ENCODE measurements around the gene TGOLN2.
"Not testable (repeated sequence)": the region's sequence is repeated elsewhere in the genome, so short reads cannot be mapped to it uniquely, and the experiment has no call there.

The TGOLN2 gene

DNA sequence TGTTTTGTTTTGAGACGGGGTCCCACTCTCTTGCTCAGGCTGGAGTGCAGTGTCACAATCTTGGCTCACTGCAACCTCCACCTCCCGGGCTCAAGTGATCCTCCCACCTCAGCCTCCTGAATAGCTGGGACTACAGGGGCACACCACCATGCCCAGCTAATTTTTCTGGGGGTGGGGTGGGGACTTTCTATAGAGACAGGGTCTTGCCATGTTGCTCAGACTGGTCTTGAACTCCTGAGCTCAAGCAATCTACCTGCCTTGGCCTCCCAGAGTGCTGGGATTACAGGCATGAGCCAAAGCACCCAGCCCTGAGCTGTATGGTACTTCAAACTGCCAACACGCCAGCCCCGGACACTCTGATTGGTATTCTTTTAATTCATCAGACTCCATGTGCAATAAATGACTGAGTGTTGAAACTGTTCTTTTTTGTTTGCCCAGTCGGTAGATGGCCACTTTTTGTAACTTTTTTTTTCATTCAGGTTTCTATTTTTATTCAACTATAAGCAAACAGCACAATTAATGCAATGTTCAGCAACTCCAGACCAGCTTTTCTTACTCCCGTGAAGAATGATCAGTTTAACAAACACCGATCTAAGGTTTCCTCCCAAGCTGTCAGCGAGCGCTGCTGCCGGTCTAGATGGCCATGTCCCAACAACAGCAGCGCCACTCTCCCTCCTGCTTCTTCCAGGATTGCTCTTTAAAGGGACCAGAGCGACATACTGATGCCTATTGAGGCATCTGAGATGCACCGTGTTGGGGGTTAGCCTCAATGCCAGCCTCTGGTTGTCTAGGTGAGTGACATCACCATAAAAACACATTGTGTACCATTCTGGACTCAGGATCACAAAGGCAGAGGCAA lies 12.5 kb upstream of the TGOLN2 start:
- no peak for DNase-seq (ENCODE audit: low spot score)

GRCh38 chr2:85334928-85335327 lies 7.1 kb upstream of the TGOLN2 start:
- DNase-seq (ENCODE audit: low spot score): no peak

DNA sequence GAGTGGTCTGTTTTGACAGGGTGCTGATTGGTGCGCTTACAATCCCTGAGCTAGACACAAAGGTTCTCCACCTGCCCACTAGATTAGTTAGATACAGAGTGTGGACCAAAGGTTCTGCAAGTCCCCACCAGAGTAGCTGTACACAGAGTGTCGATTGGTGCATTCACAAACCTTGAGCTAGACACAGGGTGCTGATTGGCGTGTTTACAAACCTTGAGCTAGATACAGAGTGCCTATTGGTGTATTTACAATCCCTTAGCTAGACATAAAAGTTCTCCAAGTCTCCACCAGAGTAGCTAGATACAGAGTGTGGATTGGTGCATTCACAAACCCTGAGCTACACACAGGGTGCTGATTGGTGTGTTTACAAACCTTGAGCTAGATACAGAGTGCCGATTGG lies 6.1 kb upstream of the TGOLN2 start:
- not testable (repeated sequence) for DNase-seq (ENCODE audit: low spot score)

GRCh38 chr2:85330839-85331636 lies 3.2 kb upstream of the TGOLN2 start:
- no peak for DNase-seq (ENCODE audit: low spot score)

DNA sequence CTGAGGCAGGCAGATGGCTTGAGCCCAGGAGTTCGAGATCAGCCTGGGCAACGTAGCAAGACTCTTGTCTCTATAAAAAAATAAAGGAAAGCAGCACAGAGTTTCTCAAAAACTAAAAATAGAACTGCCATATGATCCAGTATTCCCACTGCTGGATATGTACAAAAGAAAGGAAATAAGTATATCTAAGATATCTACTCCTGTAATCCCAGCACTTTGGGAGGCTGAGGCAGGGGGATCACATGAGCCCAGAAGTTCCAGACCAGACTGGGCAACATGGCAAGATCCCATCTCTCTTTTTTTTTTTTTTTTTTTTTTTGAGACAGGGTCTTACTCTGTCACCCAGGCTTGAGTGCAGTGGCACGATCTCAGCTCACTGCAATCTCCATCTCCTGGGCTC lies 1.9 kb upstream of the TGOLN2 start:
- DNase-seq (ENCODE audit: low spot score): not testable (repeated sequence)

DNA sequence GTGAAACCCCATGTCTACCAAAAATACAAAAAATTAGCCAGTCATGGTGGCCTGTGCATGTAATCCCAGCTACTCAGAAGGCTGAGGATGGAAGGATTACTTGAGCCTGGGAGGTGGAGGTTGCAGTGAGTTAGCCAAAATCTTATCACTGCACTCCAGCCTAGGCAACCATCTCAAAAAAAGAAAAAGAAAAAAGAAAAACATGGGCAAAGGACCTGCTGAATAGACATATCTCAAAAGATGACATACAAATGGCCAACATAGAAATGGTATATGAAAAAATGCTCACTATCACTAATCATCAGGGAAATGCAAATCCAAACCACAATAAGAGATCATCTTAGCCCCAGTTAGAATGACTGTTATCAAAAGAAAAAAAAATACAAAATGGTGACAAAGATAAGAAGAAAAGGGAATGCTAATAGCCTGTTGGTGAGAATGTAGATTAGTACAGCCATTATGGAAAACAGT lies 1.4 kb upstream of the TGOLN2 start:
- no peak for DNase-seq (ENCODE audit: low spot score)

GRCh38 chr2:85327160-85327821 lies 498 bp downstream of the TGOLN2 start:
- DNase-seq (ENCODE audit: low spot score): peak; percentile 26

GRCh38 chr2:85326406-85327159 lies 1.2 kb downstream of the TGOLN2 start:
- DNase-seq (ENCODE audit: low spot score): peak; percentile 48

DNA sequence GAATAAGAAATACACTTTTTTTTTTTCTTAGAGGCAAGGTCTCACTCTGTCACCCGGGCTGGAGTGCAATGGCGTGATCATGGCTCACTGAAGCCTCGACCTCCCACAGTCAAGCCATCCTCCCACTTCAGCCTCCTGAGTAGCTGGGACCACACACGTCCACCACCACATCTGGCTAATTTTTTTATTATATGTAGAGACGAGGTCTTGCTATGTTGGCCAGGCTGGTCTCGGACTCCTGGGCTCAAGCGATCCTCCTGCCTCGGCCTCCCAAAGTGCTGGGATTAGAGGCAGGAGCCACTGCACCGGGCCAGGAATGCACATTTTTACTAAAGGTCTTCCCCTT lies 2.4 kb downstream of the TGOLN2 start:
- DNase-seq (ENCODE audit: low spot score): no peak

- DNase-seq (ENCODE audit: low spot score): no peak
Measured at GRCh38 chr2:85324639-85325465, 2.9 kb downstream of the TGOLN2 start.

DNA sequence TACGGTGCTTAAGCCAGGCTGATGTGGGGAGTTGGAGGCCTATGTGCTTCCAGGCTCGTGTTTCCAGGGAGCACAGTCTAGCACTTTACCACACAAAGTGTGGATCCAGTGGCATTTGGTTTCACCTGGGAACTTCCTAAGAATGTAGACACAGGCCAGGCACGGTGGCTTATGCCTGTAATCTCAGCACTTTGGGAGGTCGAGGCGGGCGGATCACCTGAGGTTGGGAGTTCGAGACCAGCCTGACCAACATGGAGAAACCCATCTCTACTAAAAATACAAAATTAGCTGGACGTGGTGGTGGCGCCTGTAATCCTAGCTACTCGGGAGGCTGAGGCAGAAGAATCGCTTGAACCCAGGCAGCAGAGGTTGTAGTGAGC lies 3.8 kb downstream of the TGOLN2 start:
- not testable (repeated sequence) for DNase-seq (ENCODE audit: low spot score)

DNA sequence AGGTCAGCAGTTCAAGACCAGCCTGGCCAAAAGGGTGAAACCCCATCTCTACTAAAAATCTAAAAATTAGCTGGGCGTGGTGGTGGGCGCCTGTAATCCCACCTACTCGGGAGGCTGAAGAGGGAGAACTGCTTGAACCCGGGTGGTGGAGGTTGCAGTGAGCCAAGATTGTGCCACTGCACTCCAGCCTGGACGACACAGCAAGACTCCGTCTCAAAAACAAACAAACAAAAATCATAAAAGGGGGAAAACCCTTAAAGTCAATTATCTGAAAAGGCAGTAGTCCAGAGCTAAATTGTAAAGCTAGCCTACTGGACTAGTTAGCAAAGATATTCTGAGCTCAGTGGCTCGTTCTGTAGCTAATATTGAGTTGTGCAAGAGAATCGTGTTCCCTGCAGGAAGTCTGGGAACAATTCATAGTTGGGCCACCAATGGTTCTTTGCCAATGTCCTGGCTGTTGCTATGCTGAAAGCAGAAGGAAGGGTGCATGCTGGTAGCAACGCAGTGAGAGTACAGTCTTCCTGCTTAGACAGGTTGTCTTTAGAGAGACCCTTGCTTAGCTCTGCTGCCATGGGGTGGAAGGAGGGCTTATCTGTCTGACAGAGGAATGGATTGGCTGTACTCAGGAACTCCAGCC lies 4.3 kb downstream of the TGOLN2 start:
- DNase-seq (ENCODE audit: low spot score): no peak

DNA sequence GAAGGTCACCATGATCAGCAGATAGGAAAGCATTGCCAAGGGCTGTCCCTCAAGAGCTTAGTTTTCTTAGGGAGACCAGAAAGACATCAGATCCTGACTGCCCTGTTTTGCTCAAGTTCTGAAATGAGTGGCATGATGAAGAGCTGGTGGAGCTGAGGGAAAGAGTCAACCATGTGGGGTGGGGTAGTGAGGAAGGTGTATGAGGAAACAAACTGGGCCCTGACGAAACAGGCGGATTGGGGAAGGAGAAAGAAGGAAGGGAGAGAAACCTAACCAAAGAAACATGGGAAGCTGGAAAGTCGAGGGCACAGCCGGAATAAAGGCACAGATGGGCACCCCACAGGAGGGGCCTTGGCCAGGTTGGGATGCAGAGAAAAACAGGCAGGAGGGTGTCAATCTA lies 8.0 kb downstream of the TGOLN2 start:
- no peak for DNase-seq (ENCODE audit: low spot score)

DNA sequence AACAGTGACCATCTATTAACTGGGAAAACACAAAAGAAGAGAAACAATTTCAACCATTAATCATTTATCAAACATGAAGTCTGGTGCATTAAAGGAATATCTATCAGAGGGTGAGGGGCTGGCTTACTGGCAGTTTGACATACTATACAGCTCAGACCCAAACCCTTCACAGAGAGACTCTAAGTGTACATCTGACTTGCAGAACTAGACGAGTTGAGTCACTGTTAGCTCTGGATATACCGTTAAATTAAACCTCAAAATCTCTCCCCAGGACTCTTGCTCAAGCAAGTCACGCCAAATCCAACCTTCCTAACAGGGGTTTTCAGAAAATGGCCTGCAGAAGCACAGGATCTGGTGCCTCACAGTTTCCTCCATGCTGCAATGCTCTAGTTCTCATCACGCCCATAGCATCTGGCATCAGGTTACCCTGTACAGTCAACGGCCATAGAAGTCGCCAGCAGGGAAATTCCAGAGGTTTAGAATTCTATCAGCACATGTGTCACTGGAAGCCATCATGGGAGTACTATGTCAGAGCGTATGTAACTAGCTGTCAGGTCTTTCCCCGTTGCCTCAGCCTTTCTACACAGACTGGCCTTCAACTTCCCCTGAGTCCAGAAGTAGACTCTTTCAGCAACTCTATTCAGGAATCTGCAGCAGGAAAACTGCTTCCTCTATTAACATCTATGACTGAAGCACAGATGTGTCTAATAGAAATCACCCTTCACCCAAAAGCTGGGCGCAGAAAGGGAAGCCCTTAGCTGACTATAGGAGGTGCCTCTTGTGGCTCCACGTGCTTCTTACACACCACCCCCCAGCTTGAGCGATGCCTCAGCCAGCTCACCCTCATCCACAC lies 9.3 kb downstream of the TGOLN2 start:
- DNase-seq (ENCODE audit: low spot score): no peak

- not testable (repeated sequence) for DNase-seq (ENCODE audit: low spot score)
Measured at GRCh38 chr2:85315921-85316320, 11.9 kb downstream of the TGOLN2 start.

GRCh38 chr2:85314884-85315242 lies 12.9 kb downstream of the TGOLN2 start:
- DNase-seq (ENCODE audit: low spot score): no peak

DNA sequence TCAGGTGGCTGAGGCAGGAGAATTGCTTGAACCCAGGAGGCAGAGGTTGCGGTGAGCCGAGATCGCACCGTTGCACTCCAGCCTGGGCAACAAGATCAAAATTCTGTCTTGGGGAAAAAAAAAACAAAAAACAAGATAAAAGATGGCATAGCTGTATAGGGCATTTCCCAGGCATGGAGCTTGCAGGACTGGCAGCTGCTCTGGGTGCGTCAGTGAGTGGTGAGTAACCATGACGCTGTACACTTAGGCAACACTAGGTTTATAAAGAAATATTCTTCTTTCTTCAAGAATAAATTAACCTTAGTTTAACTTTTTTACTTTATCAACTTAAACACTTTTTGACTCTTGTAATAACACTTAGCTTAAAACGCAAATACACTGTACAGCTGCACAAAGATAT lies 15.4 kb downstream of the TGOLN2 start:
- no peak for DNase-seq (ENCODE audit: low spot score)

GRCh38 chr2:85310330-85310729 lies 17.5 kb downstream of the TGOLN2 start:
- DNase-seq (ENCODE audit: low spot score): no peak

DNA sequence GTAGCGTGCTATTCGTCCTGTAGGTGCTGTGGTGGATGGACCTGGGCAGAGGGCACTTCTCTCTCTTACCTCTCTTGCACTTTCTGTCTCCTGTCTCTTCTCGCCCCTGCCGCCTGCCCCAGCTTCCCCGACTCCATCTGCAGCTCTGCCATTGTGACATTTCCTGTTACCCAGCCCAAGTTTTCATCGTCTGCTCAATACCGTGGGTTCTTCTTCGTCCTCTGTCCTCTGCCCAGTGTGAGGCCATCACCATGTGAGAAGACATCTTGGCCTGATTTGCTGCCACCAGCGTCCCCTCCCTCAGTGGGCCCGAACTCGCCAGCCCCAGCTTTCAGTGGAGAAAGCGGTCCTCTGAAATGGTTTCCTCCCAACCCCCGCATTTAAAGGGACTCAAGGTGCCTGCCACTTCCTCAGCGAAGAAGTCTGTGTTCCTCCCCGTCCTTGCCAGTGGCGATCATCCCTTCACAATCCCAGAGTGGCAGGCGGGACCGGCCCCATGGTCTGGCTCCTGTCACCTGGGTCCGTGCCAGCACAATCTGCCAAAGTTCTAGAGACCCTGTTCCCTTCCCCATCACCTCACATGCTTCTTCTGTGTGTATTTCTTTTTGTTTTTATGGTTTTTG lies 18.0 kb downstream of the TGOLN2 start:
- DNase-seq (ENCODE audit: low spot score): no peak
